Upper lobe of right lung (tissue), 1 donor: ENCODE measurements around the gene TTLL9. TPM values are rescaled to one million over a fixed set of nuclear protein-coding genes. Genes with fewer than 3 reads are reported as not detected.

Source experiments
- ATAC-seq: fragments of 200-7000 bp; cut with Tn5 transposase; one replicate; pipeline ENCODE4 v1.9.1; 2020; ENCODE audit warnings: mild to moderate bottlenecking, moderate library complexity
- DNase-seq: peaks from one replicate; pipeline ENCODE4 v3.0.0-alpha.2; 2020
- H3K27ac ChIP-seq: fragments of 200-600 bp; one replicate; pipeline ENCODE4 v1.8.0; 2022
- H3K27me3 ChIP-seq: fragments of 200-600 bp; one replicate; pipeline ENCODE4 v1.8.0; 2022; ENCODE audit warnings: mild to moderate bottlenecking
- H3K36me3 ChIP-seq: fragments of 200-600 bp; one replicate; pipeline ENCODE4 v1.8.0; 2022
- H3K4me1 ChIP-seq: fragments of 200-600 bp; one replicate; pipeline ENCODE4 v1.8.0; 2022
- H3K4me3 ChIP-seq: fragments of 200-600 bp; one replicate; pipeline ENCODE4 v1.8.0; 2022; ENCODE audit warnings: mild to moderate bottlenecking
- H3K9me3 ChIP-seq: fragments of 200-600 bp; one replicate; pipeline ENCODE4 v1.8.0; 2022
- intact Hi-C: fragments of 100-400 bp; cut with DNase I; formaldehyde crosslinking; loops from one replicate; pipeline ENCODE4 v1.11.0; 2022
- total RNA-seq: library from RNA; stranded (reverse); fragmentation: NEBNext Ultra II Directional; extraction: Animal tissue kit (Norgen Biotek cat#: 25700); gene quantifications from one replicate; pipeline ENCODE4 v1.2.1, GENCODE V29; 2021
- TF ChIP-seq, protein P1 (sequence below): fragments of 200-600 bp; IDR thresholded peaks from one replicate; pipeline ENCODE4 v1.8.0; 2022; ENCODE audit warnings: antibody characterized with exemption
- donor health status: DM: no; HTN: yes; CAD: no; lungs with severe emphysema.

The TTLL9 gene
- total RNA-seq, 1 donor from 2014 or later: 0.49 TPM

DNA sequence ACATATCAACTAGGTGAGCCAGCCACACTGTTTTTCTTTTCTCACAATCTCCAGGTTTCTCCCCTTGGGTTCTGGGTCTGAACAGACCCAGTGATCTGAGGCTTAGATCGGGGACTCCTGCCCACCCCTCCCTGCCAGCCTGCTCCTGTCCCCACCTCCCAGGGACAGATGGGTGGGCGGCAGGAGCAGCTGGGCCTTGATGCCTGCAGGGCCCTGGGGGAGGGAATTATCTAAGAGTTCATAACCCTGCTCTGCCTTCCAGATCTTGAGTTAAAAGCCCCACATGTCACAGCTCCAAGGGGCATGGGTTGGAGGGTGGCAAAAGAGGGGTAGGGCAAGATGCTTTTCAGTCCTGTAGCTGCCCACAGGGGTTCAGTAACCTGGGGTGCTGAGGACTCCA, 92.3 kb downstream of the TTLL9 start:
- no peak for ATAC-seq
- intact Hi-C loops: no loop called here
- H3K27me3 ChIP-seq: peaks cover 31% of the 10 kb centered on the region

DNA sequence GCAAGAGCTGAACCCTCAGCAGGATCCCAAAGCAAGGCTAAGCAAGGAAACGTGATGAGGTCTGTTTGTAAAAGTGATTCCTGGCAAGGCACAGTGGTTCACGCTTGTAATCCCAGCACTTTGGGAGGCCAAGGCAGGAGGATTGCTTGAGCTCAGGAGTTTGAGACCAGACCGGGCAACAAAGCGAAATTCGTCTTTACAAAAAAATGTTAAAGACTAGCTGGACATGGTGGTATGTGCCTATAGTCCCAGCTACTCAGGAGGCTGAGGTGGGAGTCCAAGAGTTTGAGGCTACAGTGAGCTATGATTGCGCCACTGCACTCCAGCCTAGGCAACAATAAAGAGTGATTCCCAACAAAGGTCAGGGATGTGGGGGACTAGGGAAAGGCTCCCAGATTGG, 93.5 kb downstream of the TTLL9 start:
- Histone ChIP-seq H3K4me3 (no peak overlapping the region), H3K9me3 (no peaks in the 10 kb centered on the region), H3K27me3 (peaks cover 39% of the 10 kb centered on the region), H3K27ac (no peak overlapping the region), H3K4me1 (no peaks in the 10 kb centered on the region), H3K36me3 (no peaks in the 10 kb centered on the region)
- intact Hi-C loops: no loop called here
- no peak for ATAC-seq
- TF ChIP-seq, protein P1, sequence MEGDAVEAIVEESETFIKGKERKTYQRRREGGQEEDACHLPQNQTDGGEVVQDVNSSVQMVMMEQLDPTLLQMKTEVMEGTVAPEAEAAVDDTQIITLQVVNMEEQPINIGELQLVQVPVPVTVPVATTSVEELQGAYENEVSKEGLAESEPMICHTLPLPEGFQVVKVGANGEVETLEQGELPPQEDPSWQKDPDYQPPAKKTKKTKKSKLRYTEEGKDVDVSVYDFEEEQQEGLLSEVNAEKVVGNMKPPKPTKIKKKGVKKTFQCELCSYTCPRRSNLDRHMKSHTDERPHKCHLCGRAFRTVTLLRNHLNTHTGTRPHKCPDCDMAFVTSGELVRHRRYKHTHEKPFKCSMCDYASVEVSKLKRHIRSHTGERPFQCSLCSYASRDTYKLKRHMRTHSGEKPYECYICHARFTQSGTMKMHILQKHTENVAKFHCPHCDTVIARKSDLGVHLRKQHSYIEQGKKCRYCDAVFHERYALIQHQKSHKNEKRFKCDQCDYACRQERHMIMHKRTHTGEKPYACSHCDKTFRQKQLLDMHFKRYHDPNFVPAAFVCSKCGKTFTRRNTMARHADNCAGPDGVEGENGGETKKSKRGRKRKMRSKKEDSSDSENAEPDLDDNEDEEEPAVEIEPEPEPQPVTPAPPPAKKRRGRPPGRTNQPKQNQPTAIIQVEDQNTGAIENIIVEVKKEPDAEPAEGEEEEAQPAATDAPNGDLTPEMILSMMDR: no peak
- no peak for DNase-seq

More for the DNA sequence above, 92.3 kb downstream of the TTLL9 start:
- no peaks in the 10 kb centered on the region for H3K9me3 ChIP-seq
- DNase-seq: no peak
- no peaks in the 10 kb centered on the region for H3K4me1 ChIP-seq
- no peaks in the 10 kb centered on the region for H3K36me3 ChIP-seq
- H3K27ac ChIP-seq: no peak overlapping the region
- H3K4me3 ChIP-seq: no peak overlapping the region
- TF ChIP-seq, protein P1: no peak

DNA sequence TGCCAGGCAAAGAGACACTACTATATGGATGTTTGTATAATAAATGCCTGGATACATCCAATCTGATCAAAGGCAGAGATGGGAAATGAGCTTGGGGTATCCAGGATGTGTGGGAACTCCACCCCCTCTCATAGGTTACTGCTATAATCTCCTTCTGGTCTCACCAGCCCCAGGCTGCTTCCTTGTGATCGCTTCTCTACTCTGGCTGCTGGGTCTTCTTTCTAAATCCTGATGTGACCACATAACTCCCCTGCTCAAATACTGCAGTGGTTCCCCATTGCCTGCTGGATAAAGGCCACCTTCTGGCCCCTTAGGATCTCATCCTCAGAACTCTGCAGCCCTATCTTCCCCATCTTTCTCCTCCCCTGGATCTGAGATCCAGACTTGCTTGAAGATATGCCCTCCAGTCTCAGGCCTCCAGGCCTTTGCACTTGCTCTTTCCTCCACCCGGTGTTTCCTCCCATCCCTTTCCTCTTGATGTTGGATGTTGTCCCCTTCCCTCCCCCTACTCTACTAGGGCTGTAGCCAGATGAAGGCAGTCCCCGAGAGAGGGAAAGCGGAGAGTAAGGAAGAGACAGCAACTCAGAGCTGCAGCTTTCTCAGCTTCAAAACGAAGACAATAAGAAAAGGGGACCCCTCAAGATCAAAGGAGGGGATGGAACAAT, 96.7 kb downstream of the TTLL9 start:
- ATAC-seq (no peak), DNase-seq (no peak)
- intact Hi-C loops: no loop called here
- Histone ChIP-seq H3K9me3 (no peaks in the 10 kb centered on the region), H3K27ac (no peak overlapping the region), H3K36me3 (no peaks in the 10 kb centered on the region), H3K4me3 (no peak overlapping the region), H3K27me3 (peaks cover 41% of the 10 kb centered on the region), H3K4me1 (no peaks in the 10 kb centered on the region)
- TF ChIP-seq, protein P1: no peak

DNA sequence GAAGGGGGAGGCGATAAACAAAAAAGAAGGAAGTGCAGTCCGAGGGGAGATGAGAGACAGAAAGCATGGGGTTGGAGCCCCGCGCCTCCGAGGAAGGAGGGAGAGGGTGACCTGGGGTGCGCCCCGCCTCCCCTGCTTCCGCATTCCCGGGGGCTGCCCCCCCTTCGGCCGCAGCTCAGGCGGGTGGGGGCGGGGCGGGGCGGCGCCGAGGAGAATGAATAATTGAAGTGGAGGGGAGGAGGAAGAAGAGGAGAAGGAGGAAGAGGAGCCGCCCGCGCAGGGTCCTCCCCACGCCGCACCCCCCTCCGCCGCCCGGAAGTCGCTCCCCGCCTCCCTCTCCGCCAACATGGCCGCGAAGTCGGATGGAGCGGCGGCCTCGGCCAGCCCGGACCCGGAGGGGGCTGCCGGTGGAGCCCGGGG, 97.4 kb downstream of the TTLL9 start, which contains the start of gene XKR7:
XKR7 (plus strand) TSS at position 322 of the 420 bp plus-strand sequence; CDS start at position 347, 25 bp downstream.
- no peaks in the 10 kb centered on the region for H3K9me3 ChIP-seq
- intact Hi-C loops: no loop called here
- DNase-seq (no peak), ATAC-seq (peak; percentile 45)
- no peaks in the 10 kb centered on the region for H3K4me1 ChIP-seq
- H3K27me3 ChIP-seq: peaks cover 41% of the 10 kb centered on the region
- peak within 1 kb of the TSS; percentile 21 for H3K4me3 ChIP-seq
- TF ChIP-seq, protein P1: no peak
- H3K36me3 ChIP-seq: no peaks in the 10 kb centered on the region
- H3K27ac ChIP-seq: no peak within 1 kb of the TSS

DNA sequence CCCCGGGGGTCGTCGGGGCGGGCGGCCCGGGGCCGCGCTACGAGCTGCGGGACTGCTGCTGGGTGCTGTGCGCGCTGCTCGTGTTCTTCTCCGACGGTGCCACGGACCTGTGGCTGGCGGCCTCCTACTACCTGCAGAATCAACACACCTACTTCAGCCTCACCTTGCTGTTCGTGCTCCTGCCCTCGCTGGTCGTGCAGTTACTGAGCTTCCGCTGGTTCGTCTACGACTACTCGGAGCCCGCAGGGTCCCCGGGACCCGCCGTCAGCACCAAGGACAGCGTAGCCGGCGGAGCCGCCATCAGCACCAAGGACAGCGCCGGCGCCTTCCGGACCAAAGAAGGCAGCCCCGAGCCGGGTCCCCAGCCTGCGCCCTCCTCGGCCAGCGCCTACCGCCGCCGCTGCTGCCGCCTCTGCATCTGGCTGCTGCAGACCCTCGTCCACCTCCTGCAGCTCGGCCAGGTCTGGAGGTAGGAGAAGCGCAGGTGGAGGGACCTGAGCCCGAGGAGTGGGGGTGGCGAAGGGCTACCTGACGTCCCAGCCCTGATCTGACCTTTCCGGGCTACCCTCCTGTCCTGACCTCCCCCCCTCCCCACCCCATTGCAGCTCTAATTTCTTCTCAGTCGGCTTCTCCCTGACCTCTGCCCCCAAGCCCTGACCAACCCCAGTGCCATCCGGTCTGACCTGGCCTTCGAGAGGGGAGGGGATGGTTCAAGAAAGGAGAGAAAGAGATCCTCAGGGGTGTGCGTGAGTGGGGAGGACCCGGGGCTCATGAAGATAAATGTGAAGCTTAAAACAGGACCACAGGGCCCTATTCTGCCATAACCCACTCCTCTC, 98.1 kb downstream of the TTLL9 start:
- peak; percentile 93 for ATAC-seq
- intact Hi-C loops: no loop called here

More for the DNA sequence above, 98.1 kb downstream of the TTLL9 start:
- H3K9me3 ChIP-seq: no peaks in the 10 kb centered on the region
- TF ChIP-seq, protein P1: no peak
- peak; percentile 85 for DNase-seq
- H3K4me3 ChIP-seq: no peak overlapping the region
- H3K4me1 ChIP-seq: no peaks in the 10 kb centered on the region
- peaks cover 41% of the 10 kb centered on the region for H3K27me3 ChIP-seq
- no peaks in the 10 kb centered on the region for H3K36me3 ChIP-seq
- no peak overlapping the region for H3K27ac ChIP-seq
